ENCODE data around the gene PCCA.
"Not testable (repeated sequence)": the region's sequence is repeated elsewhere in the genome, so short reads cannot be mapped to it uniquely, and the experiment has no call there.

DNA sequence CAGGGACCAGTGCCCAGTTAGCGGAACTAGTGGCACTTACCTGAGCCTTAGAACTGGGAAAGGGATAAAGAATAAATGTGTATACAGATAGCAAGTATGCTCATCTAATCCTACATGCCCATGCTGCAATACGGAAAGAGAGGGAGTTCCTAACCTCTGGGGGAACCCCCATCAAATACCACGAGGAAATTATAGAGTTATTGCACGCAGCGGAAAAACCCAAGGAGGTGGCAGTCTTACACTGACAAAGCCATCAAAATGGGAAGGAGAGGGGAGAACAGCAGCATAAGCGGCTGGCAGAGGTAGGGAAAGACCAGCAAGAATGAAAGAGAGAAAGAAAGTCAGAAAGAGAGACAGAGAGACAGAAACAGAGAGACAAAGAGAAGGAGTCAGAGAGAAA, 5.5 kb upstream of the PCCA start:
- not testable (repeated sequence) for TF ChIP-seq POLR2A, POLR2AphosphoS5 (IDR thresholded peaks at IDR 0.05)
- TF ChIP-seq, protein P1, sequence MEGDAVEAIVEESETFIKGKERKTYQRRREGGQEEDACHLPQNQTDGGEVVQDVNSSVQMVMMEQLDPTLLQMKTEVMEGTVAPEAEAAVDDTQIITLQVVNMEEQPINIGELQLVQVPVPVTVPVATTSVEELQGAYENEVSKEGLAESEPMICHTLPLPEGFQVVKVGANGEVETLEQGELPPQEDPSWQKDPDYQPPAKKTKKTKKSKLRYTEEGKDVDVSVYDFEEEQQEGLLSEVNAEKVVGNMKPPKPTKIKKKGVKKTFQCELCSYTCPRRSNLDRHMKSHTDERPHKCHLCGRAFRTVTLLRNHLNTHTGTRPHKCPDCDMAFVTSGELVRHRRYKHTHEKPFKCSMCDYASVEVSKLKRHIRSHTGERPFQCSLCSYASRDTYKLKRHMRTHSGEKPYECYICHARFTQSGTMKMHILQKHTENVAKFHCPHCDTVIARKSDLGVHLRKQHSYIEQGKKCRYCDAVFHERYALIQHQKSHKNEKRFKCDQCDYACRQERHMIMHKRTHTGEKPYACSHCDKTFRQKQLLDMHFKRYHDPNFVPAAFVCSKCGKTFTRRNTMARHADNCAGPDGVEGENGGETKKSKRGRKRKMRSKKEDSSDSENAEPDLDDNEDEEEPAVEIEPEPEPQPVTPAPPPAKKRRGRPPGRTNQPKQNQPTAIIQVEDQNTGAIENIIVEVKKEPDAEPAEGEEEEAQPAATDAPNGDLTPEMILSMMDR (IDR thresholded peaks at IDR 0.05), result not testable (repeated sequence)
